ENCODE results near the gene PRXL2A. TPM values are rescaled to one million over a fixed set of nuclear protein-coding genes. Genes with fewer than 3 reads are reported as not detected.

PRXL2A gene
- total RNA-seq, 2 donors from 2014 or later: 86.0 to 101 TPM

GRCh38 chr10:80442879-80443278 is 34.5 kb downstream of the PRXL2A start:
- Histone ChIP-seq H3K4me3 (no peak overlapping the region), H3K27me3 (replicated peaks; ENCODE audit: insufficient read depth) (no peaks in the 10 kb centered on the region), H3K4me1 (replicated peaks) (peaks cover 3% of the 10 kb centered on the region), H3K27ac (peak overlapping the region in 1 of 2 donors; percentile 13), H3K36me3 (no peaks in the 10 kb centered on the region), H3K9me3 (no peaks in the 10 kb centered on the region)
- no peak for TF ChIP-seq CTCF (IDR thresholded peaks at IDR 0.05)
- no peak for TF ChIP-seq POLR2A (IDR thresholded peaks at IDR 0.05)
- TF ChIP-seq POLR2AphosphoS5 (IDR thresholded peaks at IDR 0.05): no peak
- intact Hi-C loops (cut with DNase I): loop anchor here (5.0 kb wide), 1 partner anchor 61 kb away; no protein-coding TSS in a partner anchor
- 40% methylated on average over 3 of the region's 3 CpGs for whole genome bisulfite sequencing
- no peak for DNase-seq (ENCODE audit: low spot score)

- DNase-seq (ENCODE audit: low spot score): peak; percentile 40
- intact Hi-C loops (cut with DNase I): loop anchor here (5.0 kb wide), 1 partner anchor 61 kb away; no protein-coding TSS in a partner anchor
- no peaks in the 10 kb centered on the region for H3K27me3 ChIP-seq (replicated peaks; ENCODE audit: insufficient read depth)
- peak overlapping the region in 1 of 2 donors; percentile 13 for H3K27ac ChIP-seq
- WGBS: 52% methylated on average over 6 of the region's 6 CpGs
- H3K36me3 ChIP-seq: no peaks in the 10 kb centered on the region
- H3K4me1 ChIP-seq (replicated peaks): peaks cover 3% of the 10 kb centered on the region
- H3K4me3 ChIP-seq: no peak overlapping the region
- TF ChIP-seq CTCF (IDR thresholded peaks at IDR 0.05) (peak in 3 of 4 experiments; percentile 49 to 59 (median 58)), POLR2A (IDR thresholded peaks at IDR 0.05) (no peak), POLR2AphosphoS5 (IDR thresholded peaks at IDR 0.05) (no peak)
- no peaks in the 10 kb centered on the region for H3K9me3 ChIP-seq
Measured at GRCh38 chr10:80443531-80443974, 35.2 kb downstream of the PRXL2A start.

- H3K27me3 ChIP-seq (replicated peaks; ENCODE audit: insufficient read depth): no peaks in the 10 kb centered on the region
- no peak overlapping the region for H3K4me3 ChIP-seq
- intact Hi-C loops (cut with DNase I): loop anchor here (1.0 to 5.0 kb wide), 2 partner anchors 61 to 62 kb away; no protein-coding TSS in a partner anchor
- peaks cover 3% of the 10 kb centered on the region for H3K4me1 ChIP-seq (replicated peaks)
- no peak for DNase-seq (ENCODE audit: low spot score)
- WGBS: 70% methylated on average over 2 of the region's 2 CpGs
- TF ChIP-seq POLR2A (IDR thresholded peaks at IDR 0.05): no peak
- no peak for TF ChIP-seq POLR2AphosphoS5 (IDR thresholded peaks at IDR 0.05)
- no peak for TF ChIP-seq CTCF (IDR thresholded peaks at IDR 0.05)
- H3K36me3 ChIP-seq: no peaks in the 10 kb centered on the region
- no peak overlapping the region for H3K27ac ChIP-seq
- H3K9me3 ChIP-seq: no peaks in the 10 kb centered on the region
Measured at GRCh38 chr10:80444124-80444523, 35.8 kb downstream of the PRXL2A start.

- H3K27ac ChIP-seq: no peak overlapping the region
- H3K4me1 ChIP-seq (replicated peaks): peaks cover 3% of the 10 kb centered on the region
- no peak overlapping the region for H3K4me3 ChIP-seq
- no peaks in the 10 kb centered on the region for H3K27me3 ChIP-seq (replicated peaks; ENCODE audit: insufficient read depth)
- H3K36me3 ChIP-seq: no peaks in the 10 kb centered on the region
- DNase-seq (ENCODE audit: low spot score): peak; percentile 56
- intact Hi-C loops (cut with DNase I): loop anchor here (1.0 to 5.0 kb wide), 2 partner anchors 61 to 62 kb away; no protein-coding TSS in a partner anchor
- no peaks in the 10 kb centered on the region for H3K9me3 ChIP-seq
- TF ChIP-seq CTCF (IDR thresholded peaks at IDR 0.05) (peak; percentile 58 to 94 (median 88)), POLR2AphosphoS5 (IDR thresholded peaks at IDR 0.05) (peak; percentile 40), POLR2A (IDR thresholded peaks at IDR 0.05) (no peak)
- WGBS: 18% methylated on average over 11 of the region's 11 CpGs
Measured at GRCh38 chr10:80444646-80445319, 36.4 kb downstream of the PRXL2A start.
